SHP77 treated with DMSO at 0.1 percent for 48 hours (cell line): ENCODE measurements around the gene NPM3.

Experiments used
- DNase-seq: peaks from one replicate; lab custom pipeline; 2025; lab: John Stamatoyannopoulos, UW

NPM3 gene

DNA sequence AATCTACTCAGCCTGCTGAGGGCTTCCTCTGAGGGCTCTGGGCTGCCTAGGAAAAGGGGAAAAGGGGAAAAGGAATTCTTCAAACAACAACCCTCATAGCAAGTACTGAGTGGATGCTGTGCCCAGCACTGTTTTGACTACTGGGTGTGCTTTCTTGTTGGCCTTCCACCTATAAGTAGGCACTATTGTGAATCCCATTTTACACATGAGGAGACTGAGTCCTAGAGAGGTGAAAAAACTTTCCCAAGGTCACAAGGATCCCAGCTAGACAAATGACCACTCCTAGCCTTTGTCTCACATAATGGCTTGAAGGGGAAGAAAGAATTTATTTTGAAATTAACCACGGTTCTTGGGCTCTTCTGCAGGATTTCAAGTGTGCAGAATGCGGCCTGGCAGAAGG lies 24.4 kb downstream of the NPM3 start:
- DNase-seq, result no peak

- no peak for DNase-seq
Observed at GRCh38 chr10:101752241-101752640, 31.0 kb downstream of the NPM3 start.

GRCh38 chr10:101749047-101750016 lies 33.9 kb downstream of the NPM3 start:
- no peak for DNase-seq

DNA sequence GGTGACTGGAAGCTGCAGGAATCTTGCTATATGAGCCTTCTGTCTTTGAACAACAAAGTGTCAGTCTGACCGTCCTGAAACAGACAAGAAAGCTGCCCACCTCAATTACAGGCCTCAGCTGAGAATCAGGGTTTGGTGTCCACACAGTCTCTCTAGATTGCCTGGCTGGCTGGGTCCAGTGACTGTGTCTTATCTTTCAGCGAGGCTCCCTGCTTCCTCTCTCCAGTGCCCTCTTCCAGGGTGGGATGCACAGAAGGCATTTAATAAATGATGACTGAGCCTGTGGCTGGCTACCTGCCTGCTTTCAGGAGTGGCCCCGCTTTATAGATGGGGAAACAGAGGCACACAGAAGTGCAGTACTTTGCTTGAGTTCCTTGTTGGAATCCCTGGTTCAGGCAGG lies 34.8 kb downstream of the NPM3 start:
- no peak for DNase-seq

DNA sequence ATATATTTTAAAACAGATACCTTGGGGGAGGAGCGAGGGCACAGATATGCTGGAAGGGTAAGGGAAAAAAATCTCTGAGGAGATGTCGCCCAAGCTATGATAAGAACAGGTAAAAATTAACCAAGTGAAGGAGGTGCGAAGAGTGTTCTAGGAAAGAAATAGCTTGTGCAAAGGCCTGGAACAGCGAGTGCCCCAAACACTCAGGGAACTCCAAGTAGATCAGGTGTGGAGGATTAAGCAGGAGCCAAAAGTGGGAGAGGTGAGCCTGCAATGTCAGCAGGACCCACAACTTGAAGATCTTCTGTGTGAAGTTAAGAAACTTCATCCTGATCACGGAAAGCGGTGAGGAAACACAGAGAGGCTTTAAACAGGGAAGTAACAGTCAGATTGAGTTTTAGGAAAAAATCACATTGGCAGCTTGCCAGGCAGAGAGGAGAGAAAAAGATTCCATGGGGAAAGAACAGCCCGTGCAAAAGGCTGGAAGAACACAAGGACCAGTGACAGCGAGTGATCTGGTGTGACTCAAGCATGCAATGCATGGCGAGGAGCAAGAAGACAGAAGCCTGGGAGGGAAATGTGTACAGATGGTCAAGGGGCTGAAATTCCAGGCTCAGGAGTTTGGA lies 38.1 kb downstream of the NPM3 start:
- DNase-seq, result no peak

GRCh38 chr10:101744267-101744666 lies 39.0 kb downstream of the NPM3 start:
- DNase-seq, result no peak

DNA sequence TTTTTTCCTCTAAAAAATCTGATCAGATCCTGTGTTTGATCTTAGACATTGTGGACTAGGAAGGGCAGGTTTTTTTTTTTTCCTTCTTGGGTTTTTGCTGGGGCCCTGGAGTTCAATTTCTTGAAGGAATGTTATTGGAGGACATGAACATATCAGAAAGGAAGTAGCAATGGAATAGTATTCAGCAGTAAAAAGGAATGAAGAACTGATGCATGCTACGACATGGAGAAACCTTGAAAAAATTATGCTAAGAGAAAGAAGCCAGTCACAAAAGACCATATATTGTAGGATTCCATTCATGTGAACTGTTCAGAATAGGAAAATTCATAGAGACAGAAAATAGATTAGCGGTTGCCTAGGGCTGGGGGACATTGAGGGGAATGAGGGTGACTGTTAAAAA lies 41.3 kb downstream of the NPM3 start:
- DNase-seq, result no peak

- DNase-seq, result no peak
Observed at GRCh38 chr10:101736666-101737065, 46.6 kb downstream of the NPM3 start.

- no peak for DNase-seq
Observed at GRCh38 chr10:101732096-101732495, 51.1 kb downstream of the NPM3 start.
